Bronchial epithelial cell (primary cell): ENCODE data around the gene LMCD1. TPM values are rescaled to one million over a fixed set of nuclear protein-coding genes. Genes with fewer than 3 reads are reported as not detected.

ENCODE experiments used
- DNase-seq: peaks from one replicate; pipeline ENCODE4 v3.0.0-alpha.2; 2010; ENCODE audit warnings: low read depth
- FAIRE-seq: peaks from 2 replicates; lab custom pipeline; 2011; peaks lifted over from hg19 to GRCh38; lab: Jason Lieb, UNC
- H3K27me3 ChIP-seq: 2 replicates; pipeline ENCODE4 v1.5.1; 2011; ENCODE audit warnings: low read length; ENCODE audit not compliant: control insufficient read depth, insufficient read depth
- H3K36me3 ChIP-seq: 2 replicates; pipeline ENCODE4 v1.5.1; 2011; ENCODE audit warnings: low read length; ENCODE audit not compliant: control insufficient read depth, insufficient read depth
- H3K4me3 ChIP-seq: 2 replicates; pipeline ENCODE4 v1.5.1; 2011; ENCODE audit warnings: mild to moderate bottlenecking, low read depth, low read length, control low read depth
- total RNA-seq: library from RNA; depleted of rRNA; stranded (reverse); fragments of >200 nt; gene quantifications from 2 replicates; pipeline ENCODE4 v1.2.1, GENCODE V29; 2014
- TF ChIP-seq, protein P1 (sequence below): IDR thresholded peaks from 2 replicates; pipeline ENCODE4 v1.5.1; 2011; ENCODE audit warnings: mild to moderate bottlenecking, moderate library complexity, low read length, control low read depth, inconsistent platforms; ENCODE audit not compliant: insufficient read depth, severe bottlenecking

LMCD1 gene
- total RNA-seq, 1 donor from 2014 or later: 2.6 TPM

DNA sequence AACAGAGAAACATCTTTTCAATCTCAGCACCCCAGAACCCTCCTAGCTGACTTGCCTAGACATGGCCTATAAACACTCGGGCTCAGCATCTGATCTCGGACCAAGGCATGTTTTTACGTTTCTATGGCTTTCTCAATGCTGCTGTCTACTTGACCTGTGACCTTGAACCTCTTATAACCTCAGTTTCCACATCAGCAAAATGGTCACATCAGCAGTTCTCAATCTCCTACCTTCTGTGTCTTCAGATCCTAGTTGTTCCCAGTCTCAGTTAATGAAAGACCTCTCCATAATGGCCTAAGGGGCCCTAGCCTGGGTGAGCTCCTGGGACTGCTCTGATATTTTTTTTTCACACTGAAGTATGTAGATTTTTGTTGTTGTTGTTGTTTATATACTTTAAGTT is 103.4 kb downstream of the LMCD1 start:
- no peaks in the 10 kb centered on the region for H3K36me3 ChIP-seq
- TF ChIP-seq, protein P1, sequence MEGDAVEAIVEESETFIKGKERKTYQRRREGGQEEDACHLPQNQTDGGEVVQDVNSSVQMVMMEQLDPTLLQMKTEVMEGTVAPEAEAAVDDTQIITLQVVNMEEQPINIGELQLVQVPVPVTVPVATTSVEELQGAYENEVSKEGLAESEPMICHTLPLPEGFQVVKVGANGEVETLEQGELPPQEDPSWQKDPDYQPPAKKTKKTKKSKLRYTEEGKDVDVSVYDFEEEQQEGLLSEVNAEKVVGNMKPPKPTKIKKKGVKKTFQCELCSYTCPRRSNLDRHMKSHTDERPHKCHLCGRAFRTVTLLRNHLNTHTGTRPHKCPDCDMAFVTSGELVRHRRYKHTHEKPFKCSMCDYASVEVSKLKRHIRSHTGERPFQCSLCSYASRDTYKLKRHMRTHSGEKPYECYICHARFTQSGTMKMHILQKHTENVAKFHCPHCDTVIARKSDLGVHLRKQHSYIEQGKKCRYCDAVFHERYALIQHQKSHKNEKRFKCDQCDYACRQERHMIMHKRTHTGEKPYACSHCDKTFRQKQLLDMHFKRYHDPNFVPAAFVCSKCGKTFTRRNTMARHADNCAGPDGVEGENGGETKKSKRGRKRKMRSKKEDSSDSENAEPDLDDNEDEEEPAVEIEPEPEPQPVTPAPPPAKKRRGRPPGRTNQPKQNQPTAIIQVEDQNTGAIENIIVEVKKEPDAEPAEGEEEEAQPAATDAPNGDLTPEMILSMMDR: no peak
- DNase-seq (no peak), FAIRE-seq (no peak)
- no peak overlapping the region for H3K4me3 ChIP-seq
- H3K27me3 ChIP-seq: no peaks in the 10 kb centered on the region

DNA sequence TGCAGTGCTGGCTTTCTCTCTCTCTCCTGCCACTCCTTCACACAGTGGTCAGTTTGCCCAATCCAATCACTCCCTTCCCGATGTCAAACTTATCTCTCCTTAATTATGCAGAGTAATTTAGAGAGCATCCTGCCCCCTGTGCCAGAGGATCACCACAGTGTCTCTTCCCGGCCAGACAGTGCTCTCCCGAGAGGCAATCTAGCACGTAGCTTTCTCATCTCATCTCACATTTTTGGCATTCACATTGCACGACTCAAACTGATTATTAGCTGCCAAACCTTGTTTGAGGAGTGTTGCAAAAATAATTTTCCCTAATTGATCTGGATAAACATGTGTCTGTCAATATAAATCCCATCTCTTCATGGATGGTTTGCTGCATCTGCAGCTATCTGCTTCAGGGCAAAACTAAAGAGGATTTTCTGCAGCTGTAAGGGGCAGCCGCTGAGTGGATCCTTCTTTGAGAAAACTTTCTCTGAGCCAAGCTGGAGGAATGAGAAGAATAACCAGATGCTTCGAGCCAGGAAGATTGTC is 105.1 kb downstream of the LMCD1 start:
- TF ChIP-seq, protein P1: no peak
- Histone ChIP-seq H3K27me3 (no peaks in the 10 kb centered on the region), H3K36me3 (no peaks in the 10 kb centered on the region), H3K4me3 (no peak overlapping the region)
- FAIRE-seq: no peak
- DNase-seq: no peak

DNA sequence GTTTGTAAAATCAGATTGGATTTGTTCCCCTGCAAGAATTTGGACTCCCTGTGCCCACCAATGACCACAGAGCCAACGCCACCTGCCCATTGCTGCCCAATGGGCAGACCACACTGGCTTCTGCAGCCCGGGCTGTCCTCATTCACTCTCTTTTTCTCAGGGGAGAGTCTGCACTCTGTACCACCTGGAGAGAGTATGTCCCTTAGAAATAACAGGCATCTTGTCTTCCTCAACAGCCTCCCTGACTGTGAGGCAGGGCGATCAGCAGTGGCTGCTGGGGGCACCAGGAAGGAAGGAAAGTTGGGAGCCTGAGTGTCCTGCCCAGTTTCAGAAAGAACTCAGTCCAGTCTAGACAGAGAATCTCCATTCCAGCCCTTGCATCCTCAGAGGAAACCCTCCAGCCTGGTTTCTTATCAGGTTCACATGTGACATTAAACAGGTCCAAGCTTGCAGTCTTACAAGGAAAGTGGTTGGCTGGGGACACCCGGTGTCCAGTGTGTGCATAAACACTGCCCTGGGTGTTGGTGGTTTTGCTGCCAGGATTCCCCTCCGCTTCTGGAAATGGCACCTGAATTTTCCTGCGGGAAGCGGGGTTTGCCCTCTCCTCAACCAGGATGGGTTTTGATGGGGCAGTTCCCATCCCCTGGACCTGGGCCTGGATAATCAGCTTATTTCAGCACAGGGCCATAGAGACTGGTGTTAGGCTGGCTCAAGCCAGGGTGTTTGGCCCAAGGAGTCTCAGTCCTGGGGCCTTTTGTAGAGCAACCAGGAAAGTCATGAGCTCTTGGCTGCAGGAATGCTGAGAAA is 105.8 kb downstream of the LMCD1 start:
- H3K4me3 ChIP-seq: no peak overlapping the region

DNA sequence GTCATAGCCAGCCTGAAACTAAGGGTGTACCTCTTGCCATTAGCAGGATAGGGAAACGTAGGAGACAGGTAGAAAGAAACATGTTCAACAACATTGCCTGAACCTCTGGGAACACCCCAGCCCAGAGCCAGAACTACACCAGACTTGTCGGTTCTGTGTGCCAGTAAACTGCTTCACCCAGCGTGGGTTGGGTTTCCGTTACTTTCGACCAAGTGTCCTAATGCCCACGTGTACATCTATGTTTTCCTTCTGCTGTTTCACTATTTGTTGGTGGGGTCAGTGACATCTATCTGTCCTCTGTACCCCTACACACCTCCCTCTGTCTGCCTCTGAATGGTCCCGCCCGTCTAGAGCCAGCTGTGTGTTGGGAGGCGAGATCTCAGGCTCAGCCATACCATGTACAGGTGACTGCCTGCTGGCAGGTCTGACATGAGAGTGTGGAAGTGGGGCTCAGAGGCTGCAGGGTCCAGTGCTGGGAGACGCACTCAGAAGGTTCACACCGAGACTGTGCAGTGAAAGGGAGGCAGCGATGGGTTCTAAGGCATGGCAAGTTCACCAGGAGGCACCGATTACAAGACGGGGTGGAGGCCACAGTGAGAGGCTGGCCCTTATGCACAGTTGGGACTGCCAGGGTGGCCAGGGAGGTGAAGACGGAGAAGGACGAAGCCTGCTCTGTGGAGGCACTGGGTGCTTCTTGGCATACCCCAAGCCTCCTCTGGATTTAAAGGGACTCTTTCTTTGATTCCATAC is 106.6 kb downstream of the LMCD1 start:
- DNase-seq (no peak), FAIRE-seq (no peak)
- TF ChIP-seq, protein P1: no peak
- Histone ChIP-seq H3K4me3 (no peak overlapping the region), H3K27me3 (no peaks in the 10 kb centered on the region), H3K36me3 (no peaks in the 10 kb centered on the region)

More for the DNA sequence above, 105.8 kb downstream of the LMCD1 start:
- FAIRE-seq: no peak
- DNase-seq: peak; percentile 78
- TF ChIP-seq, protein P1: peak; percentile 78
- H3K27me3 ChIP-seq: no peaks in the 10 kb centered on the region
- no peaks in the 10 kb centered on the region for H3K36me3 ChIP-seq

DNA sequence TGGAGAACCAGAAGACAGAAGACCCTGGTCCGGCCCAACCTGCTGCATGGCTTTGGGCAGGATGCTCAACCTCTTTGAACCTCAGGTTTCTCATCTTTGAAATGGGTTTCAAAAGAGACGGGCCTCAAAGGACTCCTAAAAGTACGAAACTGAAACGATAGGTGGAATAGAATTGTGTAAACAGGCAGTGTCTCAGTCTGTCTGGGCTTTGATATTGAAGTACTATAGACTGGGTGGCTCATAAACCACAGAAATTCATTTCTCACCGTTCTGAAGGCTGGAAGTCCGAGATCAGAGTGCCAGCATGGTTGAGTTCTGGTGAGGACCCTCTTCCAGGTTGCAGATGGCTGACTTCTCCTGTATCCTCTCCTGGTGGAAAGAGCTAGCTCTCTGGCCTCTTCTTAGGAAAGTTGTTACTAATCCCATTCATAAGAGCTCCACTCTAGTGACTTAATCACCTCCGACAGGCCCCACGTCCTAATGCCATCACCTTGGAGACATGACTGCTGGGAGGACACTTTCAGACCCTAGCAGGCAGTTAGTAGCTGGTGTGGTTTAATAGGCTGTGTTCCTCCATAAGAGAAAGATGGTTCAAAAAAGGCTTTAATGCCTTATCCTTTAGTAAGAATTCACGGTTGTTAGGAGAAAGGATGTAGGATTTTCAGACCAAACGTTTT is 107.3 kb downstream of the LMCD1 start:
- Histone ChIP-seq H3K36me3 (no peaks in the 10 kb centered on the region), H3K27me3 (no peaks in the 10 kb centered on the region), H3K4me3 (no peak overlapping the region)
- TF ChIP-seq, protein P1: no peak
- no peak for DNase-seq
- FAIRE-seq: no peak
